Measurements from ENCODE around the gene CAB39.
"Not testable (repeated sequence)": the region's sequence is repeated elsewhere in the genome, so short reads cannot be mapped to it uniquely, and the experiment has no call there.

CAB39 gene

GRCh38 chr2:230716588-230716987 lies 3.9 kb downstream of the CAB39 start:
- DNase-seq: no peak

DNA sequence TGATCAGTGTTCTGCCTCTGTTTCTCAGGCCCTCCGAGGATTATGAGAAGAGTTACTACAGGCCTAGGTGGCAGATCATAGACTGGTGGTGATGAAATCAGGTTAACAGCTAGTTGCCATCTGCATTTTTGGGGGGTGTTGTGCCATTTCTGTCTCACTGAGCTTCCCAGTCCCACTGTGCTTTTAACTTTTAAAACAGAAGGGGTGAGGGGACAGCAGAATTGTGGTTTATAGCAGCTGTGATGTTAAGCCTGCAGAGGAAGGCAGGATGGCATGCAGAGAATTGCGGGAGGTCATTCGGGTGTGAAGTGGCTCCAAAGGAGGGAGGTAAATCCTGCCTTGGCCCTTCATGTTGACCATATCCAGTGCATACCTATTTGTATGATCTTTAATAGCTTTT lies 5.0 kb downstream of the CAB39 start:
- no peak for DNase-seq

DNA sequence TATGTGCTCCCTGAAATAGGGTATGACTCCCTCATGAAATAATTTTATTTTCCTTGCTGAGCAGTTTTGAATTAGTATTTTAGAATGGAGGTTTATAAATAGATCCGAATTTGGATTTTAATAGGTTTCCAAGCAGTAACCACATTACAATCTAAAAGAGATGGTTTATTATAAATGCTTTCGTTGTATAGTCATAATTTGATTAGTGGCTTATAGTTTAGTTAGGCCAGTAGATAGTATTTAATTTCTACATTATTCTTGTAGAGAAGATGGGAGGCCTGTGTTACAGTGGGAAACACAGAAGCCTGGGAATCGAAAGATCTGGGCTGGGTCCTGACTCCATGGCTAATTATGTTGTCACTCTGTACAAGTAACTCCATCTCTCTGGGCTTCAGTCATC lies 6.7 kb downstream of the CAB39 start:
- no peak for DNase-seq

DNA sequence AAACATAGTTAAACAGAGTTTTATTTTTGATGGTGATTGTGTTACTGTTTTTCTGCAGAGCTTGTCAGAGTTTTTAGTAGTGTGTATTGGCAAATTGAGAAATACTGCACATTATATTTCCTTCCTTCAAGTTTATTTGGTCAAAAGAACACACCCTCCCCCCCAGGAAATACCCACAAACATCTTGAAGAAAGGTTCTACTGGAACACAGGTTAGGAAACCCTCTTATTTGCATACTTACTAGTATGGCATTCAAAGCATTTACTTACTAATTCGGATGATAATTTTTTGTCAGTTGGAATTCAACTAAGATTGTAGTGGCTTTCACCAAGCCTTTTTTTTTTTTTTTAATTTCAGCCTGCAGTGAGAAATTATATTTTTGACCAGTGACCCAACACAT lies 9.1 kb downstream of the CAB39 start:
- no peak for DNase-seq

GRCh38 chr2:230722207-230722885 lies 9.7 kb downstream of the CAB39 start:
- no peak for DNase-seq

- DNase-seq: peak in 1 of 2 experiments; percentile 48
These were observed 10.7 kb downstream of the CAB39 start for GRCh38 chr2:230723363-230723762.

- DNase-seq: not testable (repeated sequence)
These were observed 12.3 kb downstream of the CAB39 start for GRCh38 chr2:230724957-230725356.

- DNase-seq: no peak
These were observed 18.9 kb downstream of the CAB39 start for GRCh38 chr2:230731512-230731911.

DNA sequence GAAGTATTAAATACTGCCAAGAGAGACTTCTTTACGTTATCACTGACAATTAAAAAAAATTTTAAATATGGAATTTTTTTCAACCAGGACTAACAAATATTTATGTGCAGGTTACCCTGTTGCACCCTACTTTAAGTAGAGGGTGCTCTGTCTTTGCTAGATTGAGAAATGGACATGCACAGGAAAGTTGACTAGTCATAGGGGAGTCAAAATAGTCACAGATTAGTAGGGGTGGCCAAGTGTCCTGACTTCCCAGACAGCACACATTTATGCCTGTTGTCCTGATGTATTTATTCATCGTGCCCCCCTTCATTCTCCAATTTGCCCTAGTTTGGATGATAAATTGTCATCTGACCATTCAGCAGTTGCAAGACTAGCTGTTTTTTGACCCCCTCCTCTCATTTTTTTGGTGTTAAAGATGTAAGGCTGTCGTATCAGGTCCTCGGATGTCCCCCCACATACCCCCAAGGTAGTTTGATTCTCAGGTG lies 20.3 kb downstream of the CAB39 start:
- DNase-seq: no peak

- no peak for DNase-seq
These were observed 21.9 kb downstream of the CAB39 start for GRCh38 chr2:230734247-230735175.

DNA sequence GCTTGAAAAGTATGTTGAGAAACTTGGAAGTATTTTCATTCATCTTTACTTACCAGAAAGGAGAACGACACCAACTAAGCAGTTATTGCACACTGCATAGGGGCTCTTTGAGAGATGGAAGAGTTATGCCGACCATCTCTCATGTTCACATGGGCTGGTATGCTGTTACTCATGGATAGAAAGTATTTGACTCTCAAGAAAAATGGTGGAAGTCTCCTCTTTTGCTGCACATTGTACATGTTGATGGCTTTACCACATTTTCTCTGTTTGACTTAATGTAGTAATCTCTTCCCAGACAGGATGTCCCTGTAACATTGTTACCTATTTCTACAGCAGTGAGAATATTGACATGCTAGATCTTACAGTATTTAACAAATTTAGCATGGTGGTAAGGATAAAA lies 23.2 kb downstream of the CAB39 start:
- DNase-seq: no peak

DNA sequence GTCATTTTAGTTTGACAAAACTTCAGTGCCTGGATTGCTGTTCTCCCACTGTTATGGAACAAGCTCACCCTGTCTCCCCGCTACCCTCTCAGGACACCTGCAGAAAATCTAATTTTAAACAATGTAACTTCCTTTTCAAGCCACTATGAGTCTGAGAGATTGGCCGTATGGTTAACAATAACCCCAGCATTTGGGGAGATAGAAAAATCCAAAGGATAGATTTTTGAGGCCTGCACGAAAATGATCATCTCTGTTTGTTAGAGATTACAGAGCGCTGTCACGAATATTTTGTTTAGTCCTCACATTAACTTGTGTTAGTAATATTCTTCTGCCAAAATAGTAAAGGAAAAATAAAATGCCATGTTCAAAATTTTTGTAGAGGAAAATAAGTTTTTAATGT lies 24.7 kb downstream of the CAB39 start:
- no peak for DNase-seq

GRCh38 chr2:230737791-230738226 lies 25.2 kb downstream of the CAB39 start:
- DNase-seq: no peak

DNA sequence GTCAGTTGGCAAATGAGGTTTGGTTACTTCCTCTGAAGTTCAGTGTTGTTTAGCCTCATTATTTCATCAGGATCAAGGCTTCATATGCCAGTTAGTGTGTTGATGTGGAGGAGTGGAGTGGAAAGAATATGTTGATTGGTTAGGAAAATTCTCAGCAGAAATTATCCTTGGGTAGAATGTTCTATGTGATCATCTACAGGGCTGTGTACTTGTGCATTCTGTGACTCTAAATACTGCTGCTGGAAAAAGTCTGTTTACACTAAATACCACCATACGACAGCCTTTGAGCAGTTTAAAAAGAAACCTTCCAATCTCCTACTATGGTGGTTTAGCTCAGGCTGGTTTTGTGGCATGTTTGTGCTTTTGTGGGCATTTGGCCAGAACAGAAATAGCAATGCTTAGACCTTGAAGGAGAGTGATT lies 25.8 kb downstream of the CAB39 start:
- no peak for DNase-seq

- no peak for DNase-seq
These were observed 26.3 kb downstream of the CAB39 start for GRCh38 chr2:230738924-230739323.

- no peak for DNase-seq
These were observed 27.3 kb downstream of the CAB39 start for GRCh38 chr2:230739961-230740360.

DNA sequence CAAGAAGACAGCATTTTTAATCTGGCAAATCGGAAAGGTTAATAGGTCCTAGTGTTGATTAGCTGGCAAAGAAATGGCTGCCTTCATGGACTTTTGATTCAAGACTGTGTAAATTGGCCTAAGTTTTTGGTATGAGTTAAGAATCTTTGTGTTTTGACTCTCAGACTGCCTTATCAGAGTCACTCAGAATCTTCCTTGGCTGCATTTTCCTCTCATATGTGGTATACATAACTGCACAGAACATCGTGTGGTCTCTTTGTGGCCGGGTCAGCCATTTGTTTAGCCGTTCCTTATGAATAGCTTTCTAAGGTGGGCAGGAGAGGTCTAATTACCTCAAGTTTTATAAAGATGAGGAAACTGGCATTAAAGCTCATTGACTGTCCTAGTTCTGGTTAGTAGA lies 30.1 kb downstream of the CAB39 start:
- no peak for DNase-seq

DNA sequence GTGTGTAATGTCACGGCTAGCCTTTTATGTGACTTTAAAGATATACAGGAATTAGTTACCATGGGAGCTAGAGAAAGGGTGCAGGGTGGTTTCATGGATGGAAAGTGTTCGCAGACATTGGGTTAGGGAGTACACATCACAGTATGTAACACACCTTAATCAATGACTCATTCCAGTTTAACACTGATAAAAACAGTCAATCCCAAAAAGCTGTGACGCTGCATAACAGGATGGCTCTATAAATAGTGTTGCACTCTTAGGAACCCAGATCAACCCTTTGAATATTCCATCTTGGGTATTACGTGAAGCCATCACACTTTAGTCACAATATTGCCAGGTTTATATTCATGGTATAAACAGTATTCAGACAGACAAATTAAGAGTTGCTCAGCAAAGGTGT lies 33.6 kb downstream of the CAB39 start:
- no peak for DNase-seq

DNA sequence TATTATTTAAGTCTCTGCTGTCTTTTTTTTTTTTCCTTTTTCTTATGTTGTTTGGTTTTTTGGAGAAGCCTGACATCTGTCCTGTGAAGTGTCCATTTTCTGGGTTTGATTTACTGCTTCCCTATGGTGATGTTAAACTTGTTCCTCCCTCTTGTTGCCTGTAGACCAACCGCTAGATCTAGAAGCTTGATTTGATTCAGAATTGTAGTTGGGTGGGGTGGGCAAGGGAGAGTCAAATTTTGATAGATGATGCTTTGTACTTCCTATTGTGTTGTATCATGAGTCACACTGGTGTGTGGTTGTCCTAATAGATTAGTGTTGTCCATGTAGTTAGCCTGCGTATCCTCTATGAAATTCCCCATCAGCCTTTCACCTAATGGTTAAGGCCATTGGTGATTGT lies 35.4 kb downstream of the CAB39 start:
- no peak for DNase-seq

DNA sequence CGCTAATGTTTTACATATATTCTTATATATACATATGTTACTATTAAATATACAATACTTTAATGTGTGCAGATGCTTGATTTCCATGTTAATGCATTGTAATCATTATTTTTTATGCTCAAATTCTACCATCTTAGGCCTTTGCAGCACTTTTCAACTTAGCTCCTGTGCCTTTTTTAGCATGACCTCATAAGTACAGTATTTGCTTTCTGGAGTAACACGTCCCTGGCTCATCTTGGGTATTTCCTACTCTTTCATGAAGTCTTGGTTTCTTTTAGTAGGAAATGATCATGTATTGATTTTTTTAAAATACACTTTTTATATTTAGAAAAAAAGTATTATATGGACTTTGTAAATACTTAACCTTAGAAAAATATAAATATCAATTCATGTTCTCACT lies 36.5 kb downstream of the CAB39 start:
- no peak for DNase-seq

GRCh38 chr2:230751062-230751461 lies 38.4 kb downstream of the CAB39 start:
- DNase-seq: no peak

GRCh38 chr2:230754200-230754599 lies 41.6 kb downstream of the CAB39 start:
- DNase-seq: no peak

DNA sequence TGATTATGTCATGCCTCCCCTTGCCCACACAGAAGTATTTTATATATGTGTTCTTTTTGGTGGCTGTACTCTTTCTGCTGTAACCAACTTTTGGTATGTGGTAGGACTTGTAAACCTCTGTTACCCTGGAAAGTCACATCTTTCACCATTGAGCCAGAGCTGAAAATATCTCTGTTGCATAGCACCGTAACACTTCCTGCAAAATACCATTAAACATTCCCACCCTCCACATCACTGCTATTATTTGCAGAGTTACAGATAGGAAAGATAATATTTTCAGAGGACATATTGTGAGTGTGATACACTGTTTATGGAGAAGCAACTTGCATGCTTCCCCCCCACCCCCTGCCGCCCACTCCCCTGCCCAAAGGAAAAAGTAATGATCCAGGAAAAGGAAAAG lies 44.8 kb downstream of the CAB39 start:
- no peak for DNase-seq
